ENCODE data around the gene NR3C2.

DNA sequence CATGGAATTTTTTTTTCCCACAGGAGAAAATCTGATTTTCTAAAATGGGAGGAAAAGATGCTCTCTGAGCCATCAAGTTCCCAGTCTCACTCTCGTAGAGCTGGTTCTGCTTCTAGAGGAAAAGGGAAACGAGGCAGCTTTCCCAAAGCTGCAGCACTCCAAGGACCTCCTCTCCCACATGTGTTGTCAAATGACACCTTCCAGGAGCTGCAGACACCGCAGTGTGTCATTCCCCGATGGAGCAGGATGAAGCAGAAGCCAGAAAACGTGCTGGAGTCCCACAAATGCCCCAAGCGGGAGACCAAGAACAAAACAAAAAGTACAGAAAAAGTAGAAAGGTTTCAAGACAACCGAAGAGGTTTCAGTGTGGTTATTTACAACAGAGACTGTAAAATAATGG lies 362.3 kb downstream of the NR3C2 start:
- TF ChIP-seq, protein P1, sequence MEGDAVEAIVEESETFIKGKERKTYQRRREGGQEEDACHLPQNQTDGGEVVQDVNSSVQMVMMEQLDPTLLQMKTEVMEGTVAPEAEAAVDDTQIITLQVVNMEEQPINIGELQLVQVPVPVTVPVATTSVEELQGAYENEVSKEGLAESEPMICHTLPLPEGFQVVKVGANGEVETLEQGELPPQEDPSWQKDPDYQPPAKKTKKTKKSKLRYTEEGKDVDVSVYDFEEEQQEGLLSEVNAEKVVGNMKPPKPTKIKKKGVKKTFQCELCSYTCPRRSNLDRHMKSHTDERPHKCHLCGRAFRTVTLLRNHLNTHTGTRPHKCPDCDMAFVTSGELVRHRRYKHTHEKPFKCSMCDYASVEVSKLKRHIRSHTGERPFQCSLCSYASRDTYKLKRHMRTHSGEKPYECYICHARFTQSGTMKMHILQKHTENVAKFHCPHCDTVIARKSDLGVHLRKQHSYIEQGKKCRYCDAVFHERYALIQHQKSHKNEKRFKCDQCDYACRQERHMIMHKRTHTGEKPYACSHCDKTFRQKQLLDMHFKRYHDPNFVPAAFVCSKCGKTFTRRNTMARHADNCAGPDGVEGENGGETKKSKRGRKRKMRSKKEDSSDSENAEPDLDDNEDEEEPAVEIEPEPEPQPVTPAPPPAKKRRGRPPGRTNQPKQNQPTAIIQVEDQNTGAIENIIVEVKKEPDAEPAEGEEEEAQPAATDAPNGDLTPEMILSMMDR (IDR thresholded peaks at IDR 0.05): no peak
- TF ChIP-seq POLR2A (IDR thresholded peaks at IDR 0.05): no peak

Measured in testis (tissue), 2 donors.